Endothelial cell of umbilical vein (primary cell): ENCODE results near the gene C19orf73. TPM values are rescaled to one million over a fixed set of nuclear protein-coding genes. Genes with fewer than 3 reads are reported as not detected.

Source experiments
- BruUV-seq: library from RNA; stranded (reverse); fragments of 400-500 nt; replicated peaks from 2 replicates; lab custom pipeline; 2021; lab: Mats Ljungman, UMichigan
- CTCF ChIA-PET: fragments of 300-600, 350-600 bp; sonication (Branson Sonifier 250); formaldehyde crosslinking; loops from one replicate; lab custom pipeline; 2021; ENCODE audit warnings: antibody characterized with exemption, inconsistent platforms; lab: Charles Lee
- POLR2A ChIA-PET: fragments of 300-600, 350-600 bp; sonication (Branson Sonifier 250); formaldehyde crosslinking; loops from one replicate; lab custom pipeline; 2021; ENCODE audit warnings: antibody characterized with exemption, inconsistent platforms; lab: Charles Lee
- DNase-seq: peaks from one replicate; pipeline ENCODE4 v3.0.0-alpha.2; 2011; ENCODE audit warnings: low read depth, low spot score
- FAIRE-seq: peaks from 2 replicates; lab custom pipeline; 2011; peaks lifted over from hg19 to GRCh38; lab: Jason Lieb, UNC
- H2AFZ ChIP-seq: 2 replicates; pipeline ENCODE4 v1.6.0; 2012; ENCODE audit warnings: low read depth, low read length, control low read depth, inconsistent platforms
- H3K27ac ChIP-seq: 2 replicates; pipeline ENCODE4 v1.5.1; 2011; ENCODE audit warnings: low read depth, mild to moderate bottlenecking, control low read depth, low read length, moderate library complexity; ENCODE audit not compliant: insufficient read depth
- H3K27me3 ChIP-seq, 2 experiments: 2 replicates each; pipeline versions ENCODE4 v1.6.0 to v1.6.1; 2011; ENCODE audit warnings: low read length in 2 of 2, mixed read lengths in 1 of 2; ENCODE audit not compliant: control insufficient read depth in 2 of 2, insufficient read depth in 2 of 2
- H3K36me3 ChIP-seq, 2 experiments: 2 replicates in 1 of 2; 3 replicates in 1 of 2; pipeline ENCODE4 v1.5.1; 2011; ENCODE audit warnings: low read length in 2 of 2, mild to moderate bottlenecking in 1 of 2, moderate library complexity in 1 of 2; ENCODE audit not compliant: control insufficient read depth in 2 of 2, insufficient read depth in 2 of 2; ENCODE audit errors: extremely low read depth in 1 of 2
- H3K4me1 ChIP-seq: 3 replicates; pipeline ENCODE4 v1.5.1; 2011; ENCODE audit warnings: mild to moderate bottlenecking, low read length; ENCODE audit not compliant: control insufficient read depth, insufficient read depth; ENCODE audit errors: extremely low read depth
- H3K4me2 ChIP-seq: 2 replicates; pipeline ENCODE4 v1.6.1; 2011; ENCODE audit warnings: low read length, control low read depth, mixed read lengths; ENCODE audit not compliant: insufficient read depth
- H3K4me3 ChIP-seq, 3 experiments: fragments of 200-600 bp in 1 of 3; sonication (generic), shearing (Covaris generic) in 1 of 3; replicated peaks in 1 of 3; 2 replicates each; pipeline ENCODE4 v1.5.1; 2011 to 2016; ENCODE audit warnings: control low read depth in 3 of 3, low read length in 3 of 3, mild to moderate bottlenecking in 2 of 3, inconsistent platforms in 1 of 3, low read depth in 1 of 3, moderate library complexity in 1 of 3; ENCODE audit not compliant: insufficient read depth in 1 of 3
- H3K79me2 ChIP-seq: 2 replicates; pipeline ENCODE4 v1.6.0; 2012; ENCODE audit warnings: low read length, inconsistent platforms; ENCODE audit not compliant: control insufficient read depth, insufficient read depth
- H3K9ac ChIP-seq: replicated peaks from 2 replicates; pipeline ENCODE3; 2011; ENCODE audit warnings: low read length, control low read depth; ENCODE audit not compliant: insufficient read depth; ENCODE audit errors: extremely low read depth
- H3K9me1 ChIP-seq: replicated peaks from 3 replicates; pipeline ENCODE4 v1.6.0; 2011; ENCODE audit warnings: mild to moderate bottlenecking, low read length; ENCODE audit not compliant: control insufficient read depth, insufficient read depth; ENCODE audit errors: extremely low read depth
- H3K9me3 ChIP-seq: replicated peaks from 2 replicates; pipeline ENCODE4 v1.5.1; 2012; ENCODE audit warnings: low read length, inconsistent platforms; ENCODE audit not compliant: control insufficient read depth, insufficient read depth
- H4K20me1 ChIP-seq: replicated peaks from 2 replicates; pipeline ENCODE3; 2011; ENCODE audit warnings: mild to moderate bottlenecking, low read length; ENCODE audit not compliant: control insufficient read depth, insufficient read depth; ENCODE audit errors: extremely low read depth
- CTCF ChIP-seq, 2 donors: IDR thresholded peaks; 1 replicate in 1 of 2; 2 replicates in 1 of 2; pipeline ENCODE4 v1.5.1; 2011; ENCODE audit warnings: low read length in 2 of 2, mild to moderate bottlenecking in 2 of 2, moderate library complexity in 2 of 2, control low read depth in 1 of 2, inconsistent platforms in 1 of 2, low read depth in 1 of 2; ENCODE audit not compliant: insufficient read depth in 1 of 2; ENCODE audit errors: extremely low read depth in 1 of 2
- EZH2 ChIP-seq: IDR thresholded peaks from 2 replicates; pipeline ENCODE4 v1.6.1; 2012; ENCODE audit warnings: borderline replicate concordance, low read depth, mild to moderate bottlenecking, moderate library complexity, low read length, inconsistent platforms; ENCODE audit not compliant: severe bottlenecking
- FOS ChIP-seq: IDR thresholded peaks from 2 replicates; pipeline ENCODE4 v1.6.1; 2011; ENCODE audit warnings: mild to moderate bottlenecking, low read length, moderate library complexity, borderline replicate concordance; ENCODE audit not compliant: insufficient read depth
- JUN ChIP-seq: IDR thresholded peaks from 2 replicates; pipeline ENCODE4 v1.6.1; 2011; ENCODE audit warnings: borderline replicate concordance, low read depth; ENCODE audit not compliant: insufficient read length, insufficient read depth
- MAX ChIP-seq: IDR thresholded peaks from 2 replicates; pipeline ENCODE4 v1.6.1; 2011; ENCODE audit not compliant: insufficient read depth, insufficient read length
- POLR2A ChIP-seq: IDR thresholded peaks from 2 replicates; pipeline ENCODE4 v1.6.1; 2012; ENCODE audit warnings: low read depth, mild to moderate bottlenecking, control low read depth, low read length
- dilution Hi-C: fragments of 300-500 bp; cut with MboI; formaldehyde crosslinking; loops from one replicate; pipeline ENCODE4 v1.15.0; 2019; ENCODE audit warnings: low sequenced_read_pairs; ENCODE audit not compliant: extremely low pct_ligation_motif_present
- intact Hi-C: fragments of 100-400 bp; cut with micrococcal nuclease; formaldehyde crosslinking; loops from one replicate; pipeline ENCODE4 v1.10.0; 2022
- polyA plus RNA-seq, 4 experiments: library from polyadenylated mRNA; depleted of rRNA in 3 of 4; stranded (reverse) in 3 of 4; unstranded in 1 of 4; fragments of >200 nt; gene quantifications; 2 replicates each; pipeline versions ENCODE4 v1.2.1 to v1.2.3, GENCODE V29; 2011 to 2012; ENCODE audit warnings: missing spikeins in 1 of 4
- total RNA-seq: library from RNA; stranded (reverse); gene quantifications from 2 replicates; pipeline ENCODE4 v1.2.3, GENCODE V29; 2021

The C19orf73 gene
- total and polyA plus RNA-seq, 2 donors (not counting 3 experiments of a cell fraction or from before 2014, with no cell fraction given) = 1.8 TPM; not detected in 1

- H3K9ac ChIP-seq = peak overlapping the region; percentile 59
- peak overlapping the region; percentile 89 for H2AFZ ChIP-seq
- CTCF ChIA-PET = interaction anchor here (0.6 to 6.5 kb wide), 27 partner anchors 9 to 337 kb away, joined by 3 to 60 read pairs (median 3); partner anchors contain the start of genes GYS1, PIH1D1 and RUVBL2
- H3K36me3 ChIP-seq = no peaks in the 10 kb centered on the region
- H3K9me3 ChIP-seq = no peaks in the 10 kb centered on the region
- no peaks in the 10 kb centered on the region for H4K20me1 ChIP-seq
- dilution Hi-C loops = no loop called here
- DNase-seq (peak; percentile 39), FAIRE-seq (peak; percentile 38)
- TF ChIP-seq CTCF (IDR thresholded peaks at IDR 0.05; ENCODE audit: extremely low read depth in 1 of 2, insufficient read depth in 1 of 2, low read depth in 1 of 2, low read length in 2 of 2) = no peak
- TF ChIP-seq MAX = no peak
- no peak for TF ChIP-seq JUN
- TF ChIP-seq EZH2 = no peak
- no peak for TF ChIP-seq FOS
- no peak for TF ChIP-seq POLR2A
- no peaks in the 10 kb centered on the region for H3K9me1 ChIP-seq
- intact Hi-C loops = loop anchor here (5.0 kb wide), 1 partner anchor 83 kb away; no protein-coding TSS in a partner anchor
- H3K79me2 ChIP-seq = no peaks in the 10 kb centered on the region
- no TSS peak for BruUV-seq
- peak overlapping the region; percentile 42 to 48 (median 47) for H3K4me3 ChIP-seq
- POLR2A ChIA-PET = interaction anchor here (0.5 to 1.7 kb wide), 3 partner anchors 13 to 163 kb away, joined by 3 to 5 read pairs (median 4); no protein-coding TSS in a partner anchor
- H3K4me1 ChIP-seq = peaks cover 15% of the 10 kb centered on the region
- H3K27me3 ChIP-seq = no peaks in the 10 kb centered on the region
- H3K4me2 ChIP-seq = peak overlapping the region; percentile 66
- H3K27ac ChIP-seq = no peak overlapping the region
Measured at GRCh38 chr19:49114630-49115363, 4.1 kb downstream of the C19orf73 start.
